H4 (cell line): ENCODE results near the gene CDIP1. TPM values are rescaled to one million over a fixed set of nuclear protein-coding genes. Genes with fewer than 3 reads are reported as not detected.
A peak's percentile ranks its signal among the peaks of the same experiment; 100 is the strongest.

Experiments used
- DNase-seq: peaks from one replicate; pipeline ENCODE4 v3.0.0-alpha.2; 2015; ENCODE audit warnings: low spot score
- total RNA-seq: library from RNA; depleted of rRNA; stranded (reverse); fragments of >200 nt; shearing (Covaris generic); gene quantifications from 2 replicates; pipeline ENCODE4 v1.2.3, GENCODE V29; 2014

Gene CDIP1
- total RNA-seq, 1 experiment from 2014 or later = 8.0 TPM

GRCh38 chr16:4489030-4489429 is 49.5 kb downstream of the CDIP1 start:
- no peak for DNase-seq

DNA sequence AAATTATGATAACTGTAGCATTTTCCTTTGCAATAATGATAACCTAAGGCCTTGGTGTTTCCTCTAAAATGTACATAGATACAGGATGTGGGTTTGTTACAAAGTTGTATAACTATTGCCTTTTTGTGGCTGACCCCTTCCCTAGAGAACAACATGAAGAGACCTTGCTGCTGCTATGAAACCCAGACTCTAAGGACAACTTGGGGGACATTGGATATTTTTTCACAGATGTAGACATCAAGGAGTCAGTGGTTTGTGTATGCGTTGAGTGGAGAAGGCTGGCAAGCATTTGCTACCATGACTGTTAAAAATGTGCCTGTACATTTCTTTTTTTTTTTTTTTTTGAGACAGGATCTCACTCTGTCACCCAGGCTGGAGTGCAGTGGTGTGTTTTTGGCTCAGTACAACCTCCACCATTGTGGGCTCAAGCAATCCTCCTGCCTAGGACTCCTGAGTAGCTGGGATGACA is 50.0 kb downstream of the CDIP1 start:
- no peak for DNase-seq

DNA sequence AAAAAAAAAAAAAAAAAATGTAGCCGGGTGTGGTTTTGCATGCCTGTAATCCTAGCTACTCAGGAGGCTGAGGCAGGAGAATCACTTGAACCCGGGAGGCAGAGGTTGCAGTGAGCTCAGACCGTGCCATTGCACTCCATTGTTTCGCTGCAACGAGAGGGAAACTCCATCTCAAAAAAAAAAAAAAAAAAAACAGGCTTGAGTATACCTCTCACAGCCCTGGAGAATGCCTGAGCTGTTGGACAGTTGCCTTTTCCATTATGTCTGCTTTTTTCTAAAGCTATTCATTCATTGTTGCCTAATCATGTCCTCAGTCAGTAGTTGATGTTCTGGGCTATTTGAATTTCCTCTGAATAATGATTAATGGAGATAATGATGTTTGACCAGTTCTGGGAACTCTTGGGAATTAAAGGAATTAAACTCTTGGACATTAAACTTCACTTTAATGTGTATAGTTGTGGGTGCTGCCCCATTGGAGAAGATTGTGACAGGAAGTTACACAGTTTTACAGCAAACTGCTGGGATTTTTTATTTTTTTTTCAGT is 50.5 kb downstream of the CDIP1 start:
- DNase-seq = no peak

- no peak for DNase-seq
Observed at GRCh38 chr16:4486126-4486893, 52.3 kb downstream of the CDIP1 start.

- DNase-seq = no peak
Observed at GRCh38 chr16:4481963-4482362, 56.6 kb downstream of the CDIP1 start.

DNA sequence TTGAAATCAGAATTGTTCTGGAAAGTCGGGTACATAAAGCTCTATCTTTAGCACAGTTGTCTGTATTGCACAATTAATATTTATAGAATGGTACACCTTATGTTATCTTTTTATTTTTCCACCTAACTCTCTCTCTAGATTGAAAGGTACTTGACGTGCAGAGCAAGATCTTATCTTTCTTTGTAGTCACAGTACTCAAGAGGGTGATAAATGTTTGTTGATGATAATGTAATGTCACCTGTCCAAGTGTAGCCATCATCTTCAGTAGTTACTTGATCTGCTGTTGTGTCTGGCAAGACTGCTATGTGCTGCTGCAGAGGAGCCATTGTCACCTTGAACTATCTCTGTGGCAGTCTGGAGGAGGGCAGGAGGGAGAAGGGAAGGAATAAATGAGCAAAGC is 57.0 kb downstream of the CDIP1 start:
- DNase-seq = no peak

- no peak for DNase-seq
Observed at GRCh38 chr16:4477966-4478365, 60.6 kb downstream of the CDIP1 start.

DNA sequence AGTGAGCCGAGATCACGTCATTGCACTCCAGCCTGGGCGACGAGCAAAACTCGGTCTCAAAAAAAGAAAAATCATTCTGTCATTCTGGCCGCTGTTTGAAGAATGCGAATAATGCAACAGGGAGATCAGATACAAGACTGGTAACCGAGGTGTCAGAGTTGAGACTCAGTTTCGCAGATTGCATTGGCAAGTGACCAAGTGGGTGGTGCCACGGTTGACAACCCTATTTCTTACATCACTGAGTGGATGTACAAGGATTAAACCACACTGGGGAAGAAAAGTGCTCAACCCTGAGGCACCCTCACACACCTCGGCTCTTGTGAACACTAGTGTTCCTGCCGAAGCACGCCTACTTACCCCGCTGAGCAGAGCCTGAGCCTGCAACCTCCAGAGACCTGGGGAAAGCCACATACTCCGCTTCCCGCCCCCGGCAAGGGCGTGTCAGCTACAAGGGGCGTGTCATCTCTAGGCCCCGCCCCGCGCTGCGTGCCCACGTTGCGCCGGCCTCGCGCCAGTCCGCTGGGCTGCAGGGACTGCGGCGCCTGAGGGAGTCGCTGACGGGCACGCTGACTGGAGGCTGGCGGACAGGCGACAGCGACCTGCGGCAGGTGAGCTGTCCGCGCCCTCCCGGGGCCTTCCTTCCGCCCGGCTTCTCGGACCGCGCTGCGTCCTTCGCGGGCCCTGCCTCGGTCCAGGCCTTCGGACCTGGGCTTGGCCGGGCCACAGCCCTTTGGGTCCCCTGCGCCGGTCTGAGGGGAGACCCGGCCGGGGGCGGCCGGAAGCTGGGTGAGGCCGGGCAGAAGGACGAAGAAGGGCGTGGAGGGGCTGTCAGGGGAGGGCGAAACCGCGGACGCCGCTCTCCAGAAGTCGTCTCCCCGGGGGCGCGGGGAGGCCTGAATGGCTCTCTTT is 62.4 kb downstream of the CDIP1 start, which contains the start of gene HMOX2:
Gene HMOX2 (plus strand): TSS at position 519 of the 909 bp plus-strand sequence. CDS start 29,127 bp downstream, outside the sequence.
- DNase-seq = peak; percentile 90

DNA sequence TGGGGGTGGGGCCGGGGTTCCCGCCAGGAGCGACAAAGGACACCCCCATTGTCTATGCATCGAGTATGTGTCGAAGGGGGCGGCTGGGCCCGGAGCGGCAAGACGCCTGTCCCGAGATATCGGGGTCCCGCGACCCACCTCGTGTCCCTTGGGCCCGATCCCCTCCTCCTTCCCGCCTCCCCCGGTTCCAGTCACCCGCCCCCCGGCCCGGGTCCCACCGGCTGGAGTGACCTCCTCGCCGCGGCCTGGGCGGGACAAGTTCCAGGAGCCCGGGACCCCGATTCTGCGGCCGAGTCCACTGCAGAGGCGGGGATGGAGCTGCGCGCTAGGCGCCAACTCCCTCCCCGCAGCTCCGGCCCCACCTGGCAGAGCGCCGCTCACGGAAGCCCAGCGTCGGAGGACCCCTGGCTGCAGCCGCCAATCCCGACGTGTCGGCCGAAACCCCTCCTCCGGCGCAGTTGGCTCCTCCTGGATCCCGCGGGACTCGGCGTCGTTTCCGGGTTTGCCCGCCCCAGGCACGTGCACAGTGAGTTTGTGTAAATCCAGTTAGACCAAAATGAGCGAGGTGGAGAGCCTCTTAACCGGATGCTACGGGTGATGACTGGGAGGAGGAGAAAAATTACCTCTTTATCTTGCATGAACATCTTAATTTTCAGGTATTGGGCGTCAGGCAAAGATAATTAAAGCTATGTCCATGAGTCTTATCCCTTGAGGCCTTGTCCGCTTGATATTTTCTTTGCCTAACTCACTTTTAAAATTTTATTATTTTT is 64.2 kb downstream of the CDIP1 start, which contains the start of gene NMRAL1:
Gene NMRAL1 (minus strand): TSS at position 434 of the 770 bp plus-strand sequence. CDS start 493 bp downstream, outside the sequence.
- peak; percentile 91 for DNase-seq

GRCh38 chr16:4472880-4473279 is 65.7 kb downstream of the CDIP1 start:
- DNase-seq = no peak

- no peak for DNase-seq
Observed at GRCh38 chr16:4471869-4472268, 66.7 kb downstream of the CDIP1 start.

- no peak for DNase-seq
Observed at GRCh38 chr16:4468972-4469371, 69.6 kb downstream of the CDIP1 start.

GRCh38 chr16:4467916-4468315 is 70.7 kb downstream of the CDIP1 start:
- DNase-seq = no peak

DNA sequence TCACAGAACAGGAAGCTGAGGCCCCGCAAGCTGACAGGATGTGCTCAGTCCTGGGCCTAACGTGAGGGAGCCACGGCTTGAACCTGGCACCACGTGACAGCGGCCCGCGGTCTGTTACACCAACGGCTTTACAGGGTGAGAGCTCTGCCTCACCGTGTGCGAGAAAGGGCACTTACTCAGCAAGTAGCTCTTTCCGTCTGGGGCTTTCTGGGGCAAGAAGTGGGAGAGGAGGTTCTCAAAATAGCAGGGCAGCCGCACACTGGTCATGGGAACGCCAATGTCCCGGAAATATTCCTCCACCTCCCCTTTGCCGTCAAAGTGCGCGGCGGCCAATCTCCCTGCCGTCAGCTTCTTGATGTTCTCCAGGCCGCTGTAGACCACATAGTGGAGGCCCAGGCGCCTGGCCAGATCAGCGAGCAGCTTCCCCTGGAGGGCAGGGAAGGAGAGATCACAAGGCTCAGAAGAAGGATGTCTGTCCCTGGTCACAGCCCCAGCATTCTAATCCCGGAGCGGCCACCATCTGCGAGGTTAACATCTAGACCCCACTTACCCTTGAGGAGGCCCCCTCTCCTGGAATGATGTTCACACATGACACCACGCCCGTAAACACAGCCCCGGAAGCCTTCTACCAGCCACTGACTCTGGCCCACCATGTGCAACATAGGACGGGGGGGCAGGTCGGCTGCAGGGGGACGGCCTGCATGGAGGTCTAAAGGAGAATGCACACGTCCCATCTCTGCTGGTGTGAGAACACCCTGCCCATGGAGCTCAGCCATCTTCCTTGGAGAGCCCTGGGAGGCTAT is 72.4 kb downstream of the CDIP1 start:
- DNase-seq = no peak

- no peak for DNase-seq
Observed at GRCh38 chr16:4463522-4464163, 74.9 kb downstream of the CDIP1 start.

GRCh38 chr16:4461250-4462085 is 77.1 kb downstream of the CDIP1 start:
- no peak for DNase-seq

- no peak for DNase-seq
Observed at GRCh38 chr16:4460936-4461249, 77.7 kb downstream of the CDIP1 start.
